GM19395 (cell line): ENCODE results near the gene COL9A3.

Source experiments
- ATAC-seq: cut with Tn5 transposase; IDR thresholded peaks from one replicate; pipeline ENCODE4 v1.9.1; 2021; ENCODE audit warnings: mild to moderate bottlenecking, moderate library complexity; ENCODE audit not compliant: unreplicated experiment

Gene COL9A3

DNA sequence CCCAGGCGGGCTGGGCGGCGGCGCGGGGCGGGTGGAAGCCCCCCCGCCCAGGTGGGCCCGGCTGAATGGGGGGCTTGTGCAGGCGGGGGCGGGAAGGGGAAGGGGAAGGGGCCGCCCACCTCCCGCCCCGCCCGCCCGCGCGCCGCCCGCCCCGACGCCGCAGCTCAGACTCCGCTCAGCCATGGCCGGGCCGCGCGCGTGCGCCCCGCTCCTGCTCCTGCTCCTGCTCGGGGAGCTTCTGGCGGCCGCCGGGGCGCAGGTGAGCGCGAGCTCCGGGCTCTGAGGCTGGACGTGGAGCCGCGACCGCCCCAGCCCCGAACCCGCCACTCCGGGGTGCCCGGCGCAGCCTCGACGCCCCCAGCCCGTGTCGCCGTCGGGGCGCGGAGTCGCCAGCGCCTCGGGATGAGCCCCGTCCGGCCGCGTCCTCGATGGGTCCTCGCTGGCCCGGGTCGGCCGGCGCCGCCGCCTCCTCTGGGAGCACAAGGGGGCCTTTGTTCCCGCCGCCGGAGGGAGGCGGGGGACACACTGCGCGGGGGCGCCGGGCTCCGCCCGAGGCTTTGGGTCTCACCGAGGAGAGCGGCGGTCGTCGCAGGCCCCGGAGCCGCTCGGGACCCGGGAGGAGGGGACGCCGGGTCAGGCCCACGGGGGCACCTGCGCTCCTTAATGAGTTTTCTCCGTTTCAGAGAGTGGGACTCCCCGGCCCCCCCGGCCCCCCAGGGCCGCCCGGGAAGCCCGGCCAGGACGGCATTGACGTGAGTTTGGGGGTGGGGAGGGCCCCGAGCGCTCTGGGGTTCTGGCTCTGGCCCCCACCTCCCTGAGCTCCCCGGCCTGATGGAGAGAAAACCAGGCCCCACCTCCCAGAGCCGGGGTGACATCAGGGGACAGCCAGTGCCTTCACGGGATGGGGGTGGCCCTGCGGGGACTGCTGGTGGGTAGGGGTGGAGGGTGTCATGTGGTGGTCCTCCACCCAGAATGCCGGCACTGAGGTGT lies at the start of gene COL9A3:
COL9A3 (plus strand) TSS at position 167 of the 990 bp plus-strand sequence; CDS start at position 182, 15 bp downstream.
- no peak for ATAC-seq

DNA sequence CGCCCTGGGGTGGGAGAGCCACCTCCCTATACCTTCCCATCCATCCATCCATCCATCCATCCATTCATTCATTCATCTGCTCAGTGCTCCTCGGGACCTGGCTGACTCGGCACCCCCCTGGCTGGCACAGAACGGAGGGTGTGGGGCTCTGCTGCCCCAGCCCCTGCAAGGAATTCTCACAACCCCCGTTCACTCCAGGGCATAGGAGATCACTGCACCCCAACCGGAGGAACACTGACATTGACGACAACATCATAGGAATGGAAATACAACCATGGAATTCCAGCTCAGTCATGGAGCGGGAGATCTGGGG lies 48.7 kb upstream of the COL9A3 start:
- no peak for ATAC-seq

DNA sequence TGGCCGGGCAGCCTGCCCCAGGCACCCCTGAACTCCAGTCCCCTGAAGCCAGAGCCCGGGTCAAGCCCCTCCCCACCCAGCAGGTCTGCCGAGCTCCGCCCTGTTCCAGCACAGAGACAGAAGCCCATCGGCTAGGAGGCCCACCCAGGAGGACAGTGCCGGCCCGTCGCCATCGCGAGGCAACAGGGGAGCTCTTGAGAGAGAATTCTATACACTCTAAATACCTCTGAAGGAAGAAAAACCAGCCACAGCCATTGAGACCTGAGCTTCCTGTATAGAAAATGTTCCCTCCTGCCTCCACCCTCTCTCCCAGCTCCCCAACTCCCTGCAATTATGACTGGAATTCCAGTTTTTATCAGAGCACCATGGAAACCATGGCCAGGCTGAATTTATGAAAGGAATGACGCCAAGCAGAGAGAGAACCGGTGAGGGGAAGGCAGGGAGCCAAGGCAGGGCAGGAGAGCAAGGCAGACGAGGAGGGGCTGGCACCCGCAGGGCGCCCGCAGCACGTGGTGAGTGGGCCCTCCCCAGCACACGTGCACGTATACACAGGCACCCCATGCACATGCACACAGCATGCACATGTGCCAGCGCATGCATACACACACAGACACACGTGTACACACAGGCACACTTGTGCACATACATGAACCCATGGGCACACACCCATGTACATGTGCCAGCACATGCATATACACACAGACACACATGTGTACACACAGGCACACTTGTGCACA lies 48.1 kb upstream of the COL9A3 start:
- no peak for ATAC-seq

DNA sequence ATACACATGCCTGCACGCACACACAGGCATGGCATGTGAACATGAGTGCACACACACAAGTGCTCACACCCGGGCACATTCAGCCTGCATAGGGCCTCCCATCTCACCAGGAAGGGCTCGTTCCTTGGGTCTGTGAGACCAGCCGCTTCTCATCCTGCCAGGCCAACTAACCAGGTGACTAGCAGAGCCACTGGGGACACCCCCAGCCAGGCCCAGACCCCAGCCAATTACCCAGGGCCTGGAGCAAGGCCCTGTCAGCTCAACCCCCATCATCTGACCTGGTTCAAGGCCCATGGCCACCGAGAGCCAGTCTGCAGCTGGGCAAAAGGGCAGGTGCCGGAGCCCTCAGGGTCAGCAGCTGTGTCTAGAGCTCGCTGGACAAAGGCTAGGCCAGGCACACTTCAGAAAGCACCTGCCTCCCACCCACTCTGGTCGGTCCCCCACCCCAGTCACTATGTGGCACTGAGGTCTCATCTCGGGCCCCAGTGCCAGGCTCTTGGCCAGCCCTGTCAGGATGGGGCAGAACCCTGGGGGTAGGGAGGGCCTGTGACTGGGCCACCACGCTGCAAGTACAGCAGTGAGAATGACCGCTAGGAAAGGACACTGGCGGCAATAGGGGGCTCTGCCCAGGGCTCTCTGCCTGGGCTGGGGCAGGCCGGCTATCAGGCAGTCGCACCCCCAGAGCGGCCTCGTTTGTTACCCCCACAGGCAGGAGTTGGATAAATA lies 47.3 kb upstream of the COL9A3 start:
- ATAC-seq = no peak

DNA sequence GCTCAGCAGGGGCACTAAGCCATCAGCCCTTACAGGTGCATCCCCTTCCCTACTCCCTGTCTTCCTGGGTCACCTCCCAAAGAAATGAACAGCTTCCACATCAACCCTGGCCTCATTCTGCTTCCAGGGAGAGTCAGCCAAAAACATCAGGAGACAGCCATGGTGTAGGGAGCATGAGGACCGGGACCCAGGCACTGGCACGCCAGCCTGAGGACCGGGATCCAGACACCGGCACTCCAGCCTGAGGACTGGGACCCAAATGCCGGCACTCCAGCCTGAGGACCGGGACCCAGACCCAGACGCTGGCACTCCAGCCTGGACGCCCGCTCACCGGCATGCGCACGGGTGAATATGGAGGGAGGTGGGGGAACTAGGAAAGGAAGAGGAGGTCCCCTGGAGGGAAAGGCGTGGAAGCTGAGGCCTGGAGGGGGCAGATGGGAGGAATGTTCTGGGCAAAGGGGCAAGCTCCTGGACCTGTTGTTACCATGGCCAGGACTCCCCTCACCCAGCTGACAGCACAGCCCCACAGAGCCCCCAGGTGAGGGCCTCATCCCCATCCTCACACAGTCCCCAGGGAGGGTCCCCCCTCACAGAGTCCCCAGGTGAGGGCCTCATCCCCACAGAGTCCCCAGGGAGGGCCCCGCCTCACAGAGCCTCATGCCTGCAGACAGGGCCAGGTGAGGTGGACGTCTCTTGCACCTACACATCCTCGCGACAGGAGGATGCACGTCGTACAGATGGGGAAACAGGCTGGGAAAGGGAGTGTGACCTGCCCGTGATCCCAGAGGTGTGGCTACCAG lies 46.5 kb upstream of the COL9A3 start:
- no peak for ATAC-seq

DNA sequence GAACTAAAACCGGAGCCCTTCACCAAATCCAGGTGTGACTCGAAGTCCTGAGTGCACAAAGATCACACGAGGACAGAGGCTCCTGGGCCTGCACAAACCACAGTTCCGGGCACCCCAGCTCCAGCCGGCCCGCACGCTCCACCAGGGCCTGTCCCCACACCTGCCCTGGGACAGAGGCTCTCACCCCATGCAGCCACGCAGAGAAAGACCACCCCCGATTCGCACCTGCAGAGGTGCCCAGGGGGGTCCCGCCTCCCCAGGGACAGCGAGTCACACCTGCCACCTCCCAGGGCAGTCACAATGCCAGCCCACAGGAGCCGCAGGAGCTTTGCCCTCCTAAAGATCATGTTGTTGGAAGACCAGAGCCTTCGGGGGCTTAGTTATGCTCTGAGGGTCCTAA lies 45.9 kb upstream of the COL9A3 start:
- ATAC-seq = no peak

DNA sequence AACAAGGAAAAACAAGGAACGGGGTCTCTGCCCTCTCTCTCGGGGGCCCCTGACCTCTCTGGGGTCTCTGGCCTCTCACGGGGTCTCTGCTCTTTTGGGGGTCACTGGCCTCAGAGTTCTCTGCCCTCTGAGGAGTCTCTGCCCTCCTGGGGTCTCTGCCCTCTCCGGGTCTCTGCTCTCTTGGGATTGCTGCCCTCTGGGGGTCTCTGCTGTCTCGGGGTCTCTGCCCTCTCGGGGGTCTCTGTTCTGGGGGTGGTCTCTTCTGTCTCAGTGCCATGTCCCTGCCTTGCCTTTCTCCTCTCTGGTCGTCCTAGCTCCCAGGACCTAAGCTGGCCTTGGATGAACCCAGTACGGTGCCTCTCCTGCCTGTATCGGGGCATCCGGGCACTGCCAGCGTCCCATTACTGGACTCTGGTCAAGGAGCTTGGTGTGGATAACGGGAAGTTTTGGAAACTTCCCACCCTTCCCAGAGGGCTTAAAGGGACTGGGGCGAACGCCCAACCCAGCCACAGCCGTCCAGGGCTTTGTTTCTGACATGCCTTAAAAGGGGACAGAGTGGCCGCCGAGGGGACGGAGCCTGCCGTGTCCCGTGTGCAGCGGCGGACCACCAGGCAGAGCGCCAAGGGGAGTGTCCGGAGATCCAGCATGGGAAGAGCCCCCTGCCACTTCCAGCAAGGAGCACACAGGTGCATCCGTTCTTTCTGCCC lies 45.3 kb upstream of the COL9A3 start:
- no peak for ATAC-seq

DNA sequence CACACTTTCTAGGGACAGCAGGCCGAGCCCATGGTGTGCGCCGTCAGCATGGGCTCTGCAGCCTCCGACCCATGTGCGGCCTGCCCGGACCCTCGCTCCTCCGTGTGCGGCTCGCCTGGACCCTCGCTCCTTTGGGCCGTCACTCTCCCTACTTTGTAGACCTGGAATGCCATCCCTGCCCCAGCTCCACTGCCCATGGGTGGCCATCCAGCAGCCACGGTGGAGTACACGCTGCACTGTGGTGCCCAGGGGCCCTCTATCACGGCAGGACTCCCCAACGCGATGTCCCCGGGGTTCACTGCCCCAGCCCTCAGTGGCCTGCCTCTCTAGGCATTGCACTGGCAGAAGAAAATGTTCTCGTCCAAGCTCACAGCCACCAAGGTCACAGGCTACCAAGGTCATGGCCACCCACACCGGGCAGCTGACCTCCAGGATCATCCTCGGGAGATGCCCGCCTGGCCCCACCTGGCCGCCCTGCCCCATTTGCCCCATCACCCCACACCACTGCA lies 44.7 kb upstream of the COL9A3 start:
- no peak for ATAC-seq

DNA sequence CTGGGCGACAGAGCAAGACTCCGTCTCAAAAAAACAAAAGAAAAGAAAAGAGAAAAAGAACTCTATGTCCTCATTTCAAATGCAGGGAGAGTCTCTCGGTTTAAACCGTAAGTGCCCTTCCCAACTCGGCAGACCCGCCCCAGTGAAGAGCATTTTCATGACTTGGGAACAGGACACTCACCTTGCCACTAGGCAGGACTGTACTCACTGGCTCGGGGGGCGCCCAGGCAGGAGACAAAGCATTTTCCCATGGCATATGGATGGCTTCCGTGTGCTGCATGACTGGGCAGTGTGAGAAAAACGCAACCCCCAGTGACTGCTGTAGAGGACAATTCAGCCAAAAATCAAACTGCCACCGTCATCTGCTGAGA lies 44.2 kb upstream of the COL9A3 start:
- no peak for ATAC-seq

DNA sequence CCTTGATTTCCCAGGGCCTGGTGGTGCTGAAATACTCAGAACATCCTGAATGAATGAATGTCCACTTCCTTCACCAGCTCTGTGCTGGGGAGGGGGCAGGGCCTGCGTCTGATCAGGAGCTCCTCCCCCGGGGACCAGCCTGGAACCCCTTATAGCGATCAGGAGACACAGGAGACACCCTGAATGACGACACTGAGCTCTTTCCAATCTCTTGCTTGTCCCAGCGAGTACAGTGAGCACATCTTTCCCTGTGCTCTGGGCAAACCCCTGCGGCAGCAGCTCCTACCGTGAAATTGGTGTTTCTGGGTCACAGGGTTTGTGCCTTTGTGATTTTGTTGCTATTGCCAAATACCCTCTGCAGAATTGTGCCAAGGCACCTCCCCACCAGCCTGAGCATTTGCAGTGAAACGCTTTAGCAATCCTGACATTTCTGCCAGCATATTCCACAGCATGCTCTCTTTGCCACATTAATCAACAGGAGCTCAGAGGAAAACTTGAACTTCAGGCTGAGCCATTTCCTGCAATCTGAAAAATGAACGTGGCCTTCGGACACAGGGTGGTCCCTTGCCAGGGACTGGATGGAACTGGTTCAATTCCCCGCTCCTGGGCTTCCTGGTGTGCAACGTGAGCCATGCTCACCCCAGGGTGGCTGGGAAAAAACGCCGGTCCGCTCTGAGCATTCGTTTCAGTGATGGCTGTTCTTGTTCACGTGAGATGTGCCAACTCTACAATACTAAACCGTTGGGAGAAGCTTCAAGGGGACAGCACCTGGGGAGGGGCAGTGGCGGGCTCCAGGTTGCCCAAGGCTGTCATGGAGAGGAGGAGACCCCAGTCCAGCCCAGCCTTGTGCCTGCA lies 43.6 kb upstream of the COL9A3 start:
- no peak for ATAC-seq

DNA sequence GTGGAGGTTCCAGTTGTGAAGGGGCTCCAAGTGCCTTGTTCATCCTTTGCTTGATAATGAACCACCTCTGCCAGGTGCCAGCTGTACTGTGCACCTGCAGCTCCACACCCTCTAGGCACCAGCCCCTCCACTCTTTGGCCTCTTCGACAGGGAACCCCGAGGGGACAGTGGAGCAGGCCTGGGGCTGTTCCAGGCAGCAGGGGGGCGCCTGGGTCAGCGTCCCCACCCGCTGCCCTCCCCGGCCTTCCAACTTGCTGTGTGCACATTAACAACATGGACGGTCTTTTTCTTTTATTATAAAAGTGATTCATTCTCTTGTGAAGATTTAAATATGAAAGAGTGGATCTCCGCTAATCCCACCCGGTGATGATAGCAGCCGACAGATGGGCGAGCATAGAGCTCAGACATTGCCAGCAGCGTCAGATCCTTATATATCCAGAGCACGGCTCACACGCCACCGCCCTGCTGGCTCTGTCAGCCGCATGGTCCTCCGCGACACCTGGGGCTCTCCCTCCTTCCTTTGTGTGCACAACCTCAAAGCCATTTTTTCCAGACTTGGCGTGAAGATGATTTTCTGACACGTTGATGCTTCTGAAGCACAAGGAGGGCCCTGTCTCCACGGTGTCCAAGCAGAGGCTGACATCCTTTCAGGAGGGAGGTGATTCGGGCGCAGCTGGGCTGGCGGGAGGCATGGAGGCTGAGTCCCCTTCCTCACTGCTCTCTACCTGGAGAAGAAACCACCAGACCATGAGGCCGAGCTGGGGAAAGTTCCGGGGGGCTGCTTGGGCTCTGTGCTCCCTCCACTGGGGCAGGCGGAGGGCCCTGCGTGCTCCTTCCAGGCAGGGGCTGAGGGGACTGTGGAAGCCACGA lies 42.8 kb upstream of the COL9A3 start:
- ATAC-seq = no peak

DNA sequence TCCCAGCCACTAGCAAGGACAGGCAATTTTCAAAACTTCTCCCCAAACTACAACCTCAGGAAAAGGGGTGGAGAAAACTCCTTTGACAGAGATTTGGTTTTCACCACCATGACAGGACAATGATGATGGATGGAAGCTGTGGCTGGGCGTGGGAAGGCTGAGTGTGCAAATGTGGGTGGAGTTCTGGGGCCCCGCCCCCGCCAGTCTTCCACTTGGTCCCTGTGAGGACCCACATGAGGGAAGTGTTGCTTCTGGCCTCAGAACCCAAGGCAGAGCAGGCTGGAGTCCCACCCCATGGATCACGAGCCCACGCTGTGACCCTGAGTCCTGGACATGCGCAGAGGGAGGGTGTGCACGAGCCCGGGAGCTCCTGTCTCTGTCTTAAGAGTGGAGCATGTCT lies 42.1 kb upstream of the COL9A3 start:
- no peak for ATAC-seq

DNA sequence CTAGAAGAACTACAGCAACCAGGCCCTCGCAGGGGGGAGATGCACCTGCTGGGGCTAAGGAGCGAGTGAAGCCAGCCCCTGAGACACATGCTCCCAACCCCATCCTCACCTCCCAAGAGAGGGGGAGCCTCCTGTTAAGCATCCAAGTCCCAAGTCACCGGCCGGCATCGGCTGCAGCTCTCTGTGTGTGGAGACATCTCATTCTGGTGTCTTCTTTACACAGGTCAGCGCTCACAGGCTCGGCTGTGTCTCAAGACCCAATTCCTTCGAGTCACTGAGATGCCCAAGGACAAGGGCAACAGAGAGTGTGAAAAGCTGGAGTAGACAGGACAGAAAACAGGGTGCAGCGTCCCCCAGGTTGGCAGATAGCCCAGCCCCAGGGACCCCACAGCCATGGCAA lies 41.6 kb upstream of the COL9A3 start:
- no peak for ATAC-seq

DNA sequence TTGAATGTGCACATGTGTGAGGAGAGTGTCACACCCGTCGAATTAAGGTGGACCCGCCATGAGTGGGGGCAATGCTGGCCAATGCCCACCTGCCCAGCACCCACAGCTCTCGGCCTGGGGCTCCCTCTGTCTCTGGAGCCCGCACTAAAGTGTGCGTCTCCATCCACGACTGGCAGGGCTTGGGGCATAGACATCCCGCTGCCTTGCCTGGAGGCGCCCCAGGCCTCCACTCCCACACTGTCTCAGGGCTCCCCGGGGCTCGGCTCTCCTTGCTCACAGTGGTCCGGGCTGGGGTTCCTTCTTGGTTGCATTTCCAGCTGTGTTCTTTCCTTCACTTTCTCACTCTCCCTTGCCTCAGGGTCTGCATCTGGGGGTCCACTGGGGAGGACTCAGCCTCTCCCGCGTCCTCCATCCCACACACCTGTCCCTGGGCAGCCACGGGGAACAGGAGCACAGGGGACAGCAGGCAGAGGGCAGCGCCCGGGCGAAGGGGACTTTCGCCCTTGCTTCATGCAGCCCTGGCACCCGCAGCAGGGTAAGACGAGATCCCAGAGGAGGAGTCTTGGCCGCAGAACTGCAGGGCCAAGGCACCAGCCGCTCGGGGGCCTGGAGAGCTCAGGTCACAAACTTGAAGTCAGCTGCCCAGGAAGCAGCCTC lies 40.7 kb upstream of the COL9A3 start:
- ATAC-seq = no peak

DNA sequence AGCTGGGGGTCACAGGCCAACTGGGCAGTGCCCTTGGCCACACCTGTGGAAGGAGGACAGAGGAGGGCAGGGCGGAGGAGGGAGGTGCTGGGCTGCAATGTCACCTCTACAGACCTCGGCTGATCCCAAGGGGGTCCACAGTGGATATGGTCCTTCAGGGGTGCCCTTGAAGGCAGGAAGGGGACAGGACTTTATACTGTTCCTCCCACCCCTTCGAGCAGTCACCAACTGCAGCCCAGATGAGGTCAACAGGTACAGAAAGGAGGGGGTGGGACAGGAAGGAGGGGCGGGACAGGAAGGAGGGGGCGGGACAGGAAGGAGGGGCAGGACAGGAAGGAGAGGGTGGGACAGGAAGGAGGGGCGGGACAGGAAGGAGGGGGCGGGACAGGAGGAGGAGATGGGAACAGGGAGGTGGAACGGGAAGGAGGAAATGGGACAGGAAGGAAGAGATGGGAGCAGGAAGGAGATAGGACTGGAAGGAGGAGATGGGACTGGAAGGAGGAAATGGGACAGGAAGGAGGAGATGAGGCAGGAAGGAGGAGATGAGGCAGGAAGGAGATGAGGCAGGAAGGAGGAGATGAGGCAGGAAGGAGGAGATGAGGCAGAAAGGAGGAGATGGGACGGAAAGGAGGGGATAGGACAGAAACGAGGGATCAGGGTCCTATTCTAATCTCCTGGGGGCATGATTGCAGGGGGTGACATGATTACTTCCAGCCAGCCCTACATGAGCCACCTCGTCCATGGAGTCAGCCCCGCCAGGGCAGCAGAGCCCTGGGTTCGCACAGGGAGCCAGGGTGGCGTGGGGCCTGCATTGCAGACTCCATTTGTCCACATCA lies 39.9 kb upstream of the COL9A3 start:
- no peak for ATAC-seq

DNA sequence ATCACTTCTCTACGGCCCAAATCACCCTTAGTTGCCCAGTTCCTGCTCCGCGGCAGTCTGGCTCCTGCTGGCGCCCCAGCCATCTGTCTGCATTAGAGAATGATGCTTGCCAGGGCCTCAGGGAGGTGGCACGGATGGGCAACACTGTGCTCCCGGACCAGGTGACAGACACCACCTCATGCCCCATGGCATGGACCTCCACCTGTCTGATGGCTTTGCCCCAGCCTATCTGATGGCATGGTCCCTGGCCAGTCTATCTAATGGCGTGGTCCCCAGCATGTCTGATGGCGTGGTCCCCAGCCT lies 39.4 kb upstream of the COL9A3 start:
- no peak for ATAC-seq

DNA sequence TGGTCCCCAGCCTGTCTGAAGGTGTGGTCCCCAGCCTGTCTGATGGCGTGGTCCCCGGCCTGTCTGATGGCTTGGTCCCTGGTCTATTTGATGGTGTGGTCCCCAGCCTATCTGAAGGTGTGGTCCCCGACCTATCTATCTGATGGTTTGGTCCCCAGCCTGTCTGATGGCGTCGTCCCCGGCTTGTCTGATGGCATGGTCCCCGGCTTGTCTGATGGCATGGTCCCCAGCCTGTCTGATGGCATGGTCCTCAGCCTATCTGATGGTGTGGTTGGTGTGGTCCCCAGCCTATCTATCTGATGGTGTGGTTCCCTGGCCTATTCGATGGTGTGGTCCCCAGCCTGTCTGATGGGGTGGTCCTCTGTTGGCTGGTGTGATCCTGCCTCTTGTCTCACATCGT lies 38.8 kb upstream of the COL9A3 start:
- ATAC-seq = no peak
